ENCODE measurements around the gene OR56A4. TPM values are rescaled to one million over a fixed set of nuclear protein-coding genes. Genes with fewer than 3 reads are reported as not detected.

OR56A4 gene
- total RNA-seq, 4 donors from 2014 or later: not detected

- H3K4me1 ChIP-seq: no peaks in the 10 kb centered on the region
- intact Hi-C loops (cut with DNase I; ENCODE audit: low total_unique reads): no loop called here
- no peak overlapping the region for H3K27ac ChIP-seq
- in situ Hi-C loops (cut with MboI; ENCODE audit: low sequenced_read_pairs in 4 of 4): loop anchor here in 2 of 4 donors (25.0 kb wide), 2 partner anchors 299 to 349 kb away; partner anchors contain the start of gene CAVIN3 (in 1 of the 2)
- H3K36me3 ChIP-seq: no peaks in the 10 kb centered on the region
- no peaks in the 10 kb centered on the region for H3K9me3 ChIP-seq
- ATAC-seq (no peak), DNase-seq (no peak)
- H3K27me3 ChIP-seq: peaks cover 0 to 2% (median 0%) of the 10 kb centered on the region in 3 donors
- no peak overlapping the region for H3K4me3 ChIP-seq
- TF ChIP-seq CTCF (IDR thresholded peaks at IDR 0.05 in 4 of 5, conservative IDR thresholded peaks at IDR 0.05 in 1 of 5): no peak
- TF ChIP-seq POLR2A (IDR thresholded peaks at IDR 0.05): no peak
These were observed 6.3 kb upstream of the OR56A4 start for GRCh38 chr11:6013042-6013441.

- H3K36me3 ChIP-seq: no peaks in the 10 kb centered on the region
- intact Hi-C loops (cut with DNase I; ENCODE audit: low total_unique reads): no loop called here
- no peak overlapping the region for H3K27ac ChIP-seq
- H3K4me3 ChIP-seq: no peak overlapping the region
- no peaks in the 10 kb centered on the region for H3K4me1 ChIP-seq
- TF ChIP-seq CTCF (IDR thresholded peaks at IDR 0.05 in 4 of 5, conservative IDR thresholded peaks at IDR 0.05 in 1 of 5) (no peak), POLR2A (IDR thresholded peaks at IDR 0.05) (no peak)
- DNase-seq: no peak
- H3K27me3 ChIP-seq: peaks cover 0 to 2% (median 0%) of the 10 kb centered on the region in 3 donors
- in situ Hi-C loops (cut with MboI; ENCODE audit: low sequenced_read_pairs in 4 of 4): loop anchor here in 2 of 4 donors (25.0 kb wide), 2 partner anchors 300 to 350 kb away; partner anchors contain the start of gene CAVIN3 (in 1 of the 2)
- no peaks in the 10 kb centered on the region for H3K9me3 ChIP-seq
- ATAC-seq: no peak
These were observed 5.4 kb upstream of the OR56A4 start for GRCh38 chr11:6012035-6012668.

GRCh38 chr11:6006395-6006794 lies 351 bp downstream of the OR56A4 start:
- Histone ChIP-seq H3K9me3 (no peaks in the 10 kb centered on the region), H3K36me3 (no peaks in the 10 kb centered on the region), H3K27me3 (no peaks in the 10 kb centered on the region), H3K27ac (no peak overlapping the region), H3K4me1 (no peaks in the 10 kb centered on the region), H3K4me3 (no peak overlapping the region)
- in situ Hi-C loops (cut with MboI; ENCODE audit: low sequenced_read_pairs in 4 of 4) (loop anchor here in 2 of 4 donors (25.0 kb wide), 2 partner anchors 306 to 356 kb away; partner anchors contain the start of gene CAVIN3 (in 1 of the 2)), intact Hi-C loops (cut with DNase I; ENCODE audit: low total_unique reads) (no loop called here)
- no peak for DNase-seq
- ATAC-seq: no peak
- TF ChIP-seq POLR2A (IDR thresholded peaks at IDR 0.05) (no peak), CTCF (IDR thresholded peaks at IDR 0.05 in 4 of 5, conservative IDR thresholded peaks at IDR 0.05 in 1 of 5) (no peak)

GRCh38 chr11:6002202-6002699 lies 4.5 kb downstream of the OR56A4 start:
- ATAC-seq (no peak), DNase-seq (no peak)
- Histone ChIP-seq H3K4me1 (no peaks in the 10 kb centered on the region), H3K4me3 (no peak overlapping the region), H3K9me3 (no peaks in the 10 kb centered on the region), H3K36me3 (no peaks in the 10 kb centered on the region), H3K27ac (no peak overlapping the region), H3K27me3 (no peaks in the 10 kb centered on the region)
- TF ChIP-seq POLR2A (IDR thresholded peaks at IDR 0.05): no peak
- in situ Hi-C loops (cut with MboI; ENCODE audit: low sequenced_read_pairs in 4 of 4): loop anchor here in 2 of 4 donors (25.0 kb wide), 2 partner anchors 310 to 360 kb away; partner anchors contain the start of gene CAVIN3 (in 1 of the 2)
- intact Hi-C loops (cut with DNase I; ENCODE audit: low total_unique reads): no loop called here

- TF ChIP-seq POLR2A (IDR thresholded peaks at IDR 0.05) (no peak), CTCF (IDR thresholded peaks at IDR 0.05 in 4 of 5, conservative IDR thresholded peaks at IDR 0.05 in 1 of 5) (no peak)
- H3K4me1 ChIP-seq: no peaks in the 10 kb centered on the region
- no peaks in the 10 kb centered on the region for H3K9me3 ChIP-seq
- in situ Hi-C loops (cut with MboI; ENCODE audit: low sequenced_read_pairs in 4 of 4) (no loop called here), intact Hi-C loops (cut with DNase I; ENCODE audit: low total_unique reads) (no loop called here)
- no peak overlapping the region for H3K4me3 ChIP-seq
- DNase-seq: no peak
- ATAC-seq: no peak
- no peak overlapping the region for H3K27ac ChIP-seq
- no peaks in the 10 kb centered on the region for H3K27me3 ChIP-seq
- H3K36me3 ChIP-seq: no peaks in the 10 kb centered on the region
These were observed 12.0 kb downstream of the OR56A4 start for GRCh38 chr11:5994791-5995190.
